Ectodermal cell (in vitro differentiated cells): ENCODE measurements around the gene ARHGAP25.

Experiments used
- H3K27ac ChIP-seq: 2 replicates; pipeline ENCODE4 v1.7.0; 2013; ENCODE audit warnings: mild to moderate bottlenecking, low read depth, low read length; ENCODE audit not compliant: insufficient read depth, poor library complexity, severe bottlenecking
- H3K27me3 ChIP-seq: 2 replicates; pipeline ENCODE4 v1.7.0; 2013; ENCODE audit warnings: mild to moderate bottlenecking, low read length; ENCODE audit not compliant: insufficient read depth, control insufficient read depth, poor library complexity, severe bottlenecking
- H3K36me3 ChIP-seq: one replicate; pipeline ENCODE4 v1.7.0; 2013; ENCODE audit warnings: low read length; ENCODE audit not compliant: control insufficient read depth, insufficient read depth
- H3K4me1 ChIP-seq: one replicate; pipeline ENCODE4 v1.7.0; 2013; ENCODE audit warnings: low read length; ENCODE audit not compliant: control insufficient read depth, insufficient read depth
- H3K4me3 ChIP-seq: 2 replicates; pipeline ENCODE4 v1.7.0; 2013; ENCODE audit warnings: low read depth, low read length, control low read depth; ENCODE audit not compliant: insufficient read depth
- H3K9me3 ChIP-seq: 2 replicates; pipeline ENCODE4 v1.7.0; 2013; ENCODE audit warnings: mild to moderate bottlenecking, low read length, moderate library complexity; ENCODE audit not compliant: control insufficient read depth
- WGBS, 2 experiments: methylation state at CpG; one replicate each; pipeline ENCODE4 v1.1.7; 2013; ENCODE audit warnings: missing lambda C conversion rate in 2 of 2; 5-methylcytosine and 5-hydroxymethylcytosine counted together

ARHGAP25 gene

DNA sequence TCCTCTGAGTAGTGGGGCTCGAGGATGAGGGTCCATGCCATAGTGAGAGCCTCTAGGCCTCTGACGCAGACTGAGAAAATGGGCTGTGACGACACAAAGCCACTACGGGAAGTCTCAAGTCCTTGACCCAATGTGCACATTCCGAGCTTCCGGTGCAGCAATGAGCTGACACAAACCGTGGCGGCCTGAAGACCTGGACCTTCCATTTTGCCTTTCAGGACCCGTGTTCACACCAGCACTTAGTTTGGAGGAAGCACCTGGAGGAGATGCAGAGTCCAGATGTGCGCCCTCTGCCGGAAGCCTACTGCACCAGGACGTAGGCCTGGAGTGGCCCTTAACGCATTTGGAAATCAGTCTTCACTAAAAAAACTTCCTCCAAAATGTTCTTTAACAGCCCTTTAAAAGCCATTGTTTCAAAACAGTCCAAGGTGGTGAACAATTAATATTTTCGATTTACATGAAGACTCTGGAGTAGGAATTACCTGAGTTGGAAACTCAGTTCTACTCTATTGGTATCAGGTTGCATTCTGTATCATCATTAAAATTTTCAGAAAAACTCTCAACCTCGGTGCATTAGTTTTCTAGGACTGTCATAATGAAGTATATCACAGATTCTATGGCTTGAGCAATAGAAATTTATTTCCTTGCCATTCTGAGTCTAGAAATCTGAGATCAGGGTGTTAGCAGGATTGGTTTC, 102.7 kb downstream of the ARHGAP25 start:
- H3K9me3 ChIP-seq, result no peaks in the 10 kb centered on the region
- H3K36me3 ChIP-seq, result no peaks in the 10 kb centered on the region
- 73 to 74% methylated on average over 15 of the region's 15 CpGs for WGBS, 2 experiments
- no peak overlapping the region for H3K27ac ChIP-seq
- H3K4me3 ChIP-seq, result no peak overlapping the region
- H3K27me3 ChIP-seq, result no peaks in the 10 kb centered on the region
- no peaks in the 10 kb centered on the region for H3K4me1 ChIP-seq

DNA sequence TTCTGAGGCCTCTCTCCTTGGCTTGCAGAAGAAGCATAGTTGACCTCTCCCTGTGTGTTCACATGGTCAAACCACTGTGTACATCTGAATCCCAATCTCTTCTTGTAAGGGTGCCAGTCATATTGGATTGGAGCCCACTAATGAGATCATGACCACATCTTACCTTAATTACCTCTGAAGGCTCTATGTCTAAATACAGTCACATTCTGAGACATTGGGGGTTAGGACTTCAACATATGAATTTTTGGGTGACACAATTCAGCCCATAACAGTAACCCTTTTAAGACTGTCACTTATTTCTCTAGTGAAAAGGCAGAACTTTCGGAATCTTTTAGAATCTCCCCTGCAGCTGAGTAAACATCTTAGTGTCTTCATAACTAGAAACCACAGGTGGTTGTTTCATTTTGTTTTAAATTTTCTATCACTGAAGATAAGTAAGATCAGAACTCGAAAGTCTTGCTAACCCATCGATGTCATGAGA, 103.3 kb downstream of the ARHGAP25 start:
- no peaks in the 10 kb centered on the region for H3K36me3 ChIP-seq
- H3K4me1 ChIP-seq, result no peaks in the 10 kb centered on the region
- 43 to 67% methylated on average over 2 to 3 of the region's 3 CpGs for whole genome bisulfite sequencing, 2 experiments
- no peaks in the 10 kb centered on the region for H3K9me3 ChIP-seq
- no peak overlapping the region for H3K4me3 ChIP-seq
- H3K27me3 ChIP-seq, result no peaks in the 10 kb centered on the region
- no peak overlapping the region for H3K27ac ChIP-seq

DNA sequence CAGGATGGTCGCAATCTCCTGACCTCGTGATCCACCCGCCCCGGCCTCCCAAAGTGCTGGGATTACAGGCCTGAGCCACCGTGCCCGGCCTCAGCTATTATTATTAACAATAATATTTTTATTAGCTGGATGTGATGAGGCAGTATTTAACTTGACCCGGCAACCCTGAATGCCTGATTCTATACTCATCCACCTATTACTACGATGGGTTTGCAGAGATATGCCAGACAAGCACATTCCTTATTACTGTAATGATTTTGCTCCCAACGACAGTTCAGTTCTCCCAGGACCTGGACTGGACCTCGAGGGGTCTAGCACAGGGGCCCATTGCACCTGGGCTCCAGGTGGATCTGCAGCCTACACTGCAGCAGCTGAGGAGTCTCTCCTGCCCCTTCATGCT, 104.0 kb downstream of the ARHGAP25 start:
- Histone ChIP-seq H3K36me3 (no peaks in the 10 kb centered on the region), H3K27ac (no peak overlapping the region), H3K4me3 (no peak overlapping the region), H3K27me3 (no peaks in the 10 kb centered on the region), H3K9me3 (no peaks in the 10 kb centered on the region), H3K4me1 (no peaks in the 10 kb centered on the region)
- WGBS, 2 experiments, result 95% methylated on average over 5 to 10 of the region's 10 CpGs

DNA sequence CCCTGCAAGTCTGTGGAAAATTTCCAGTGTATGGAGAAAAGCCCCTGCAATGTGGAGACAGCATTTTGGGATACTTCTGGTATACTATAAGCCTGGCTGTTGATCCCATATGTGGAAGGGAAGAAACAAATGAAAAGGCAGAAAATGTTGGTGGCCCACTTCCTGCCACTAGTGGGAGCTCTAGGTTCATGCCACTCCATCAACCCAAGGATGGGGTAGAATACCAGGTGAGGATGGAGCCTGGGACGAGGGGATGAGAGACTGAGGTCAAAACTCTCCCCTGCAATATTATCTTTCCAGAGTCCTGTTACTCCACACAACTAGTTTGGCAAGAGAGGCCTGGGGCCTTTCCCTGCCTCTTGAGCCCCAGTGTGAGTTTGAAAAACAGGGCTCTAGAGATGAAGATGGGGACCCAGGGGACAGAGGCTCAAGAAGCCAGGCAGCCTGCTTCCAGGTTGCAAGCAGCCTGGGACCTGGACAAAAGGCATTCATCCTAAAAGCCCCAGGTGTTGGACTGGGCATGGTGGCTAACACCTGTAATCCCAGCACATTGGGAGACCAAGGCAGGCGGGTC, 104.7 kb downstream of the ARHGAP25 start:
- H3K4me3 ChIP-seq, result no peak overlapping the region
- H3K4me1 ChIP-seq, result no peaks in the 10 kb centered on the region
- no peaks in the 10 kb centered on the region for H3K36me3 ChIP-seq
- H3K27ac ChIP-seq, result no peak overlapping the region
- WGBS, 2 experiments, result 81 to 95% methylated on average over 1 to 2 of the region's 2 CpGs
- H3K9me3 ChIP-seq, result no peaks in the 10 kb centered on the region
- no peaks in the 10 kb centered on the region for H3K27me3 ChIP-seq

DNA sequence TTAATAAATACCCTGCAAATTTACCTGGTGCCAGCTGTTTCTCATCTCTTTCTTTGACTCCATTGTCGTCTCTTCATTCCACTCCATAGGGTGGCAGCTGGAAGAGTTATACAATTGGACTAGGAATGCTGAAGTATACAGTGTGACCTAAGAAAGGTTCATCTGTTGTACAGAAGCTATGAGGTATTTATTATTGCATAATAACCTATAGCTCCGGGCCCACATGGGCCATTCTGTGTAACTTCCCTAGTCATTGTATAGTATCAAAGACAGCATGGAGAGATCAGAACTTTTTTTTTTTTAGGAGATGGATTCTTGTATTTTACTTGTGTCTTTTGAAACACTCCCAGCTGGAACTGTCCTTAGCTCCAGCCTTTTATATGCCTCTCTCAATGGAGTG, 110.4 kb downstream of the ARHGAP25 start:
- H3K4me1 ChIP-seq, result no peaks in the 10 kb centered on the region
- H3K4me3 ChIP-seq, result no peak overlapping the region
- 95 to 100% methylated on average over 1 to 2 of the region's 2 CpGs for WGBS, 2 experiments
- H3K27me3 ChIP-seq, result no peaks in the 10 kb centered on the region
- no peak overlapping the region for H3K27ac ChIP-seq
- H3K36me3 ChIP-seq, result no peaks in the 10 kb centered on the region
- no peaks in the 10 kb centered on the region for H3K9me3 ChIP-seq

DNA sequence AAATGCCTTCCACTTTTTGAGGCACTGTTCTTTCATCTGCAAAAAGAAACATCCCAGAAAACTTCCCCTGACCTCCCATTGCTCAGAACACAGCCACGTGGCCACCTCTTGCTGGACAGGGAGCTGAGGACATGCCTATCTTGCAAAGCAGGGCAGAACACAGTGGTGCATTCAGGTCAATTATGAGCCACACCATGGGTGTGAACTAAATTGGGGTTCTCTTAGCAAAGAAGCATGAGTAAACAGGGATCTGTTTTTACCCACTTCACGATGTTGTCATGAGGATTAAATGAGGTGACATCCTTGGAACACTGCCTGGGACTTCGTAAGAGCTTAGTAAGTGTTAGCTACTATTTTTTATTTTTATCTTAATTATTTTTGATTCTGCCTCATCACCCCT, 111.5 kb downstream of the ARHGAP25 start:
- no peaks in the 10 kb centered on the region for H3K4me1 ChIP-seq
- no peaks in the 10 kb centered on the region for H3K27me3 ChIP-seq
- no peaks in the 10 kb centered on the region for H3K9me3 ChIP-seq
- no peak overlapping the region for H3K4me3 ChIP-seq
- no peaks in the 10 kb centered on the region for H3K36me3 ChIP-seq
- WGBS, 2 experiments, result 80 to 89% methylated on average over 2 to 3 of the region's 3 CpGs
- H3K27ac ChIP-seq, result no peak overlapping the region

DNA sequence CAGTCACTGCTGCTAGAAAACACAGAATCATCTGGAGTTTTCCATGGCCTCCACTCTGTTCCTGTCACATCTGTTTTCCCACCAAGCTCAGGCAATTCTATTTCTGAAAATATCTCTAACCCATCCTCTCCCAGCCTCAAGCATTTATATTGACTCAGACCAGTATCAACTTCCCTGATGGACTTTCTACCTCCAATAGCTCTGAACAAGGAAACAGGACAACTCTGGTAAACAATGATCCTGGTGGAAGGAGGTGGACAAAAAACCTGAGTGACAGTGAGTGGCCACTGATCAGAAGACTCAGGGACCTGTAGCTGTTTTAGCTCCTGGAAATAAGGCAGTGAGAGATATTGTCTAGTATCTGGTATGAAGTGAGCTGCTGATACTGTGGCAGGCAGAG, 113.1 kb downstream of the ARHGAP25 start:
- Histone ChIP-seq H3K36me3 (no peaks in the 10 kb centered on the region), H3K4me3 (no peak overlapping the region), H3K4me1 (no peaks in the 10 kb centered on the region), H3K27ac (no peak overlapping the region), H3K27me3 (no peaks in the 10 kb centered on the region), H3K9me3 (no peaks in the 10 kb centered on the region)

DNA sequence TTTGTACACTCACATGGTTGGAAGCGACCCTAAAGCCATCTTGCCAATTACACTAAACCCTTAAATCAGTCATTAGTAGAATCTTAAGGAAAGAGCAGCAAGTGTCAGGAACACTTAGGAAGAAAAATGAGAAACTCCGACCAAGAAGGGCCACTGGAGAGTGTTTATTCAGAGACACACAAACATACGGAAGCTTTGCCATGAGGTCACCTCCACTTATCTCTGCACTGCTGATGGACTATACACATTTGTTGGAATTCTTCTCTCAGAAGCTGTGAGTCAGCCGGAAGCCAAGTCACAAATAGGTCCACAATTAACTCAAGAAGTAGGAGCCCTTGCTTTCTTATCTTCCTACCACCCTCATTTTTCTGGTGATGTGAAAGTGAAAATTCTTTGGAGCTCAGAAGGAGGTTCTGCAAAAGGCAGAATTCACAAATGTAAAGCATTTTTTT, 115.0 kb downstream of the ARHGAP25 start:
- no peaks in the 10 kb centered on the region for H3K9me3 ChIP-seq
- WGBS, 2 experiments, result 79 to 83% methylated on average over 4 of the region's 4 CpGs

DNA sequence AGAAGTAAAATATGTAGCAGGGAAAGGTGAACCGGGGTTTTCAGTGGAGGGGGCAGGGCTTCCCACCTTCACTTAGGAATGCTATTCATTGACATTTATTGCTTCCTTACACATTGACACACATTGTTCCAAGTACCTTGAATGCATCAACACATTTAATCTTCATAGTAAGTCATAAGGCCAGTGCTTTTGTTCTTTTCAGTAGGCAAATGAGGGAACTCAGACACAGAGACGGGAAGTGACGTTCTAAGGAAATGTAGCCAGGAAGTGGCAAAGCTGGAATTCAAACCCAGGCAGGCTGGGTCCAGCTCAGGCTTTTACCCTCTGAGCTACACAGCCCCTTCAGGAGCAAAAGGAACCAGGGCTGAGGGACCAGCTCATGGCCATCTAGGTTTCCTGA, 115.9 kb downstream of the ARHGAP25 start:
- 92 to 98% methylated on average over 3 of the region's 3 CpGs for WGBS, 2 experiments
- Histone ChIP-seq H3K4me1 (no peaks in the 10 kb centered on the region), H3K4me3 (no peak overlapping the region), H3K27me3 (no peaks in the 10 kb centered on the region), H3K9me3 (no peaks in the 10 kb centered on the region), H3K27ac (no peak overlapping the region), H3K36me3 (no peaks in the 10 kb centered on the region)

More for the DNA sequence above, 115.0 kb downstream of the ARHGAP25 start:
- no peak overlapping the region for H3K27ac ChIP-seq
- H3K27me3 ChIP-seq, result no peaks in the 10 kb centered on the region
- no peaks in the 10 kb centered on the region for H3K36me3 ChIP-seq
- H3K4me1 ChIP-seq, result no peaks in the 10 kb centered on the region
- no peak overlapping the region for H3K4me3 ChIP-seq

DNA sequence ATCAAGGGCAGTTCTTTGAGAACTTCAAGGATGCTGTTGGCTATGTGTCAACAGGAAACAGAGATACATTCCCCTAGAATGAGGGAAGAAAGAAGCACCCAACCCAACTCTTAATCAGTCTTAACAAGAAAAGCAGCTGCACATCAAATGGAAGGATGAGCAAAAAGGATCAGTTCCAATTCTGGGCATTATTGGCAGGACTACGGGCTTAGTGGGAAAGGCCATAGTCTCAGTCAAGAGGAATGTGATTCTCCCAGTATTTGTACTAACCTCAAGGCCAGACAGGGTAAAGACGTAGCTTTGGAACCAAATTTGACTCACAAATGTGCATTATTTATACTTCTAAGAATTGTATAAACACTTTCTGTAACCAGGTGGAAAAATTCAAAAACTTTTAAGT, 118.4 kb downstream of the ARHGAP25 start:
- Histone ChIP-seq H3K4me1 (no peaks in the 10 kb centered on the region), H3K27me3 (no peaks in the 10 kb centered on the region), H3K27ac (no peak overlapping the region), H3K9me3 (no peaks in the 10 kb centered on the region), H3K36me3 (no peaks in the 10 kb centered on the region), H3K4me3 (no peak overlapping the region)
- WGBS, 2 experiments, result 83 to 95% methylated on average over 1 to 2 of the region's 2 CpGs
